Memory B cell (primary cell): ENCODE data around the gene GJC1.

Source experiments
- ATAC-seq: fragments of 150-1000 bp; cut with Tn5 transposase; 2 replicates; pipeline ENCODE4 v1.10.0; 2021; ENCODE audit warnings: low read depth, mild to moderate bottlenecking, moderate library complexity
- DNase-seq, 2 donors: peaks; one replicate each; pipeline ENCODE4 v3.0.0; 2022; ENCODE audit warnings: low spot score in 2 of 2
- H3K27ac Mint-ChIP-seq: one replicate; pipeline ENCODE4 v1.8.0; 2022; ENCODE audit warnings: mild to moderate bottlenecking, moderate library complexity, mixed read lengths
- H3K27me3 Mint-ChIP-seq: one replicate; pipeline ENCODE4 v1.8.0; 2022; ENCODE audit warnings: mixed read lengths
- H3K36me3 Mint-ChIP-seq: one replicate; pipeline ENCODE4 v1.8.0; 2022; ENCODE audit warnings: mild to moderate bottlenecking, mixed read lengths
- H3K4me1 Mint-ChIP-seq: one replicate; pipeline ENCODE4 v1.8.0; 2022; ENCODE audit warnings: mixed read lengths
- H3K4me3 Mint-ChIP-seq: one replicate; pipeline ENCODE4 v1.8.0; 2022; ENCODE audit warnings: mild to moderate bottlenecking, moderate library complexity, mixed read lengths
- H3K9me3 Mint-ChIP-seq: one replicate; pipeline ENCODE4 v1.8.0; 2022; ENCODE audit warnings: mixed read lengths

GJC1 gene

GRCh38 chr17:44801880-44802279, 28.2 kb downstream of the GJC1 start:
- peaks cover 2% of the 10 kb centered on the region for H3K27me3 Mint-ChIP-seq
- no peaks in the 10 kb centered on the region for H3K36me3 Mint-ChIP-seq
- H3K27ac Mint-ChIP-seq, result no peak overlapping the region
- no peak overlapping the region for H3K4me3 Mint-ChIP-seq
- no peaks in the 10 kb centered on the region for H3K4me1 Mint-ChIP-seq
- DNase-seq (no peak), ATAC-seq (no peak)
- H3K9me3 Mint-ChIP-seq, result no peaks in the 10 kb centered on the region

GRCh38 chr17:44798356-44798755, 31.7 kb downstream of the GJC1 start:
- ATAC-seq (no peak), DNase-seq (no peak)
- H3K9me3 Mint-ChIP-seq, result no peaks in the 10 kb centered on the region
- no peak overlapping the region for H3K4me3 Mint-ChIP-seq
- peaks cover 2% of the 10 kb centered on the region for H3K27me3 Mint-ChIP-seq
- H3K27ac Mint-ChIP-seq, result no peak overlapping the region
- H3K36me3 Mint-ChIP-seq, result no peaks in the 10 kb centered on the region
- H3K4me1 Mint-ChIP-seq, result no peaks in the 10 kb centered on the region

- H3K27me3 Mint-ChIP-seq, result peaks cover 2% of the 10 kb centered on the region
- ATAC-seq (no peak), DNase-seq (no peak)
- H3K27ac Mint-ChIP-seq, result no peak overlapping the region
- no peaks in the 10 kb centered on the region for H3K4me1 Mint-ChIP-seq
- no peaks in the 10 kb centered on the region for H3K36me3 Mint-ChIP-seq
- H3K9me3 Mint-ChIP-seq, result no peaks in the 10 kb centered on the region
- no peak overlapping the region for H3K4me3 Mint-ChIP-seq
Measured at GRCh38 chr17:44797802-44798201, 32.3 kb downstream of the GJC1 start.

- Mint-ChIP-seq H3K27ac (no peak overlapping the region), H3K4me3 (no peak overlapping the region), H3K27me3 (peaks cover 2% of the 10 kb centered on the region), H3K36me3 (no peaks in the 10 kb centered on the region), H3K9me3 (no peaks in the 10 kb centered on the region), H3K4me1 (no peaks in the 10 kb centered on the region)
- no peak for ATAC-seq
- no peak for DNase-seq
Measured at GRCh38 chr17:44796731-44797130, 33.4 kb downstream of the GJC1 start.

GRCh38 chr17:44795928-44796327, 34.2 kb downstream of the GJC1 start:
- Mint-ChIP-seq H3K36me3 (no peaks in the 10 kb centered on the region), H3K4me3 (no peak overlapping the region), H3K4me1 (no peaks in the 10 kb centered on the region), H3K9me3 (no peaks in the 10 kb centered on the region), H3K27me3 (peaks cover 2% of the 10 kb centered on the region), H3K27ac (no peak overlapping the region)
- no peak for DNase-seq
- ATAC-seq, result no peak

GRCh38 chr17:44795421-44795820, 34.7 kb downstream of the GJC1 start:
- H3K4me3 Mint-ChIP-seq, result no peak overlapping the region
- no peaks in the 10 kb centered on the region for H3K4me1 Mint-ChIP-seq
- no peaks in the 10 kb centered on the region for H3K36me3 Mint-ChIP-seq
- no peak for DNase-seq
- H3K9me3 Mint-ChIP-seq, result no peaks in the 10 kb centered on the region
- no peak for ATAC-seq
- H3K27ac Mint-ChIP-seq, result no peak overlapping the region
- peaks cover 2% of the 10 kb centered on the region for H3K27me3 Mint-ChIP-seq

- DNase-seq (no peak), ATAC-seq (no peak)
- no peak overlapping the region for H3K4me3 Mint-ChIP-seq
- peaks cover 2% of the 10 kb centered on the region for H3K27me3 Mint-ChIP-seq
- H3K27ac Mint-ChIP-seq, result no peak overlapping the region
- H3K9me3 Mint-ChIP-seq, result no peaks in the 10 kb centered on the region
- no peaks in the 10 kb centered on the region for H3K36me3 Mint-ChIP-seq
- no peaks in the 10 kb centered on the region for H3K4me1 Mint-ChIP-seq
Measured at GRCh38 chr17:44794851-44795413, 35.2 kb downstream of the GJC1 start.

- DNase-seq (no peak), ATAC-seq (no peak)
- H3K27me3 Mint-ChIP-seq, result peaks cover 2% of the 10 kb centered on the region
- no peak overlapping the region for H3K4me3 Mint-ChIP-seq
- H3K36me3 Mint-ChIP-seq, result no peaks in the 10 kb centered on the region
- H3K4me1 Mint-ChIP-seq, result no peaks in the 10 kb centered on the region
- H3K9me3 Mint-ChIP-seq, result no peaks in the 10 kb centered on the region
- H3K27ac Mint-ChIP-seq, result no peak overlapping the region
Measured at GRCh38 chr17:44793885-44794842, 35.9 kb downstream of the GJC1 start.

- DNase-seq, result no peak
- Mint-ChIP-seq H3K27me3 (peaks cover 4% of the 10 kb centered on the region), H3K27ac (no peak overlapping the region), H3K4me1 (no peaks in the 10 kb centered on the region), H3K4me3 (no peak overlapping the region), H3K36me3 (no peaks in the 10 kb centered on the region), H3K9me3 (no peaks in the 10 kb centered on the region)
- no peak for ATAC-seq
Measured at GRCh38 chr17:44792276-44792675, 37.8 kb downstream of the GJC1 start.

- Mint-ChIP-seq H3K27ac (no peak overlapping the region), H3K27me3 (peaks cover 3% of the 10 kb centered on the region), H3K4me1 (no peaks in the 10 kb centered on the region), H3K36me3 (no peaks in the 10 kb centered on the region), H3K4me3 (no peak overlapping the region), H3K9me3 (no peaks in the 10 kb centered on the region)
- DNase-seq (no peak), ATAC-seq (no peak)
Measured at GRCh38 chr17:44788139-44788538, 41.9 kb downstream of the GJC1 start.

GRCh38 chr17:44787271-44787940, 42.7 kb downstream of the GJC1 start:
- Mint-ChIP-seq H3K4me3 (no peak overlapping the region), H3K27me3 (peaks cover 3% of the 10 kb centered on the region), H3K4me1 (no peaks in the 10 kb centered on the region), H3K36me3 (no peaks in the 10 kb centered on the region), H3K27ac (no peak overlapping the region), H3K9me3 (no peaks in the 10 kb centered on the region)
- no peak for ATAC-seq
- no peak for DNase-seq

GRCh38 chr17:44786551-44787081, 43.5 kb downstream of the GJC1 start:
- no peak for ATAC-seq

GRCh38 chr17:44785921-44786320, 44.2 kb downstream of the GJC1 start:
- no peak for ATAC-seq
- Mint-ChIP-seq H3K9me3 (no peaks in the 10 kb centered on the region), H3K4me3 (no peak overlapping the region), H3K27ac (no peak overlapping the region), H3K36me3 (no peaks in the 10 kb centered on the region), H3K4me1 (no peaks in the 10 kb centered on the region), H3K27me3 (peaks cover 3% of the 10 kb centered on the region)
- DNase-seq, result no peak

More at GRCh38 chr17:44786551-44787081, 43.5 kb downstream of the GJC1 start:
- H3K9me3 Mint-ChIP-seq, result no peaks in the 10 kb centered on the region
- no peaks in the 10 kb centered on the region for H3K36me3 Mint-ChIP-seq
- no peak overlapping the region for H3K4me3 Mint-ChIP-seq
- H3K4me1 Mint-ChIP-seq, result no peaks in the 10 kb centered on the region
- H3K27ac Mint-ChIP-seq, result no peak overlapping the region
- H3K27me3 Mint-ChIP-seq, result peaks cover 3% of the 10 kb centered on the region
- DNase-seq, result no peak

- Mint-ChIP-seq H3K27me3 (peaks cover 9% of the 10 kb centered on the region), H3K36me3 (no peaks in the 10 kb centered on the region), H3K9me3 (no peaks in the 10 kb centered on the region), H3K27ac (no peak overlapping the region), H3K4me3 (no peak overlapping the region), H3K4me1 (peaks cover 8% of the 10 kb centered on the region)
- ATAC-seq, result no peak
- no peak for DNase-seq
Measured at GRCh38 chr17:44782326-44782850, 47.7 kb downstream of the GJC1 start.
